Measurements from ENCODE around the gene EEA1. TPM values are rescaled to one million over a fixed set of nuclear protein-coding genes. Genes with fewer than 3 reads are reported as not detected.

EEA1 gene
- polyA plus RNA-seq, 1 donor from 2014 or later, result 5.6 TPM

DNA sequence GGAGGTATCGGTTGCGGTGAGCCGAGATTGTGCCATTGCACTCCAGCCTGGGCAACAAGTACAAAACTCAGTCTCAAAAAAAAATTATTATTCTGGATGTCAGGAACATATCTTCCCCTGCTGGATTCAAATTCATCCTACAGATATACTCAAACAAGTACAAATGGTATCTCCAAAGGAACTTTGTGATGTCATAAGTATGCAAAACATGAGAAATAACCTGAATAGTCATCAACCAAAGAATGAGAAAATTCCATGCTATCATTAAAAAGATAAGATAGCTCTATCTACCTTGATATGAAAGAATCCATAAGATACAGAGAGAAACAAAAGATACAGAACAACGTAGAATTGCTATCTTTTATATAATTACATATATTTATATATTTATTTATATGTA, 67.7 kb downstream of the EEA1 start:
- Histone ChIP-seq H3F3A (ENCODE audit: insufficient read depth, low read length, poor library complexity, severe bottlenecking) (no peaks in the 10 kb centered on the region), H3K9me3 (ENCODE audit: low read length) (no peaks in the 10 kb centered on the region), H4K20me1 (ENCODE audit: insufficient read depth) (no peaks in the 10 kb centered on the region), H3K4me3 (ENCODE audit: low read length) (no peak overlapping the region), H3K36me3 (ENCODE audit: insufficient read depth, low read length) (peaks cover 4% of the 10 kb centered on the region), H3K9me2 (ENCODE audit: insufficient read depth, low read length) (no peaks in the 10 kb centered on the region), H3K4me2 (ENCODE audit: low read length) (no peak overlapping the region), H2AFZ (ENCODE audit: low read depth, low read length) (no peak overlapping the region), H3K27ac (ENCODE audit: low read length) (no peak overlapping the region), H3K9ac (ENCODE audit: low read length) (no peak overlapping the region), H3K27me3 (ENCODE audit: insufficient read depth, low read depth, low read length) (no peaks in the 10 kb centered on the region), H3K79me2 (replicated peaks; ENCODE audit: insufficient read depth, low read length) (no peaks in the 10 kb centered on the region)
- TF ChIP-seq TAF1 (IDR thresholded peaks at IDR 0.05; ENCODE audit: low read depth), result no peak
- TF ChIP-seq POLR2AphosphoS5 (IDR thresholded peaks at IDR 0.05), result no peak
- TF ChIP-seq EP300 (conservative IDR thresholded peaks at IDR 0.05; ENCODE audit: poor library complexity, severe bottlenecking), result no peak
- TF ChIP-seq MXI1 (conservative IDR thresholded peaks at IDR 0.05; ENCODE audit: poor library complexity, severe bottlenecking), result no peak
- TF ChIP-seq REST (IDR thresholded peaks at IDR 0.05; ENCODE audit: borderline replicate concordance), result no peak
- TF ChIP-seq CTCF (IDR thresholded peaks at IDR 0.05; ENCODE audit: poor library complexity, severe bottlenecking), result no peak
- TF ChIP-seq SMC3 (conservative IDR thresholded peaks at IDR 0.05; ENCODE audit: poor library complexity), result no peak
- no peak for TF ChIP-seq EZH2 (IDR thresholded peaks at IDR 0.05; ENCODE audit: borderline replicate concordance, insufficient read depth, low read length, poor library complexity, severe bottlenecking)
- no peak for TF ChIP-seq RAD21 (conservative IDR thresholded peaks at IDR 0.05)

DNA sequence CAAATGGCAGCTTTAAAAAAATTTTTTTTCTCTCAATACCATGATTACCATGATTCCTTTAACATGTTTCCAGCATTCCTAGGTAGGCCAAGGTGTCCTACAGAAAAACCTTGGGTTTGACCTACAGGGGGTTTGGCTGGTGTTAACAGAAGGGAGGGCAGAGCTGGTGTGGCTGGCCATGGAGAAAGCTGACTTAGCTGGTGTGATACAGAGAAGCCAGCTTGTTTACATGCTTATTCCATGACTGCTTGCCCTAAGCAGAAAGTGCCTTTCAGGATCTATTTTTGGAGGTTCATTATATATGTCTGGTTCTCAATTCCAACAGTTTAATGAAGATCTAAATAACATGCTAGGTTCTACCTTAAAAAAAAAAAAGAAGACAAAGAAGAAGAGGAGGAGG, 68.6 kb downstream of the EEA1 start:
- Histone ChIP-seq H4K20me1 (ENCODE audit: insufficient read depth) (no peaks in the 10 kb centered on the region), H3K36me3 (ENCODE audit: insufficient read depth, low read length) (peaks cover 4% of the 10 kb centered on the region), H3K9me2 (ENCODE audit: insufficient read depth, low read length) (no peaks in the 10 kb centered on the region), H3K27me3 (ENCODE audit: insufficient read depth, low read depth, low read length) (no peaks in the 10 kb centered on the region), H3K4me3 (ENCODE audit: low read length) (no peak overlapping the region), H3K27ac (ENCODE audit: low read length) (no peak overlapping the region), H3K9ac (ENCODE audit: low read length) (no peak overlapping the region), H3K79me2 (replicated peaks; ENCODE audit: insufficient read depth, low read length) (no peaks in the 10 kb centered on the region), H3K9me3 (ENCODE audit: low read length) (no peaks in the 10 kb centered on the region), H2AFZ (ENCODE audit: low read depth, low read length) (no peak overlapping the region), H3F3A (ENCODE audit: insufficient read depth, low read length, poor library complexity, severe bottlenecking) (no peaks in the 10 kb centered on the region), H3K4me2 (ENCODE audit: low read length) (no peak overlapping the region)
- no peak for TF ChIP-seq CTCF (IDR thresholded peaks at IDR 0.05; ENCODE audit: poor library complexity, severe bottlenecking)
- no peak for TF ChIP-seq POLR2AphosphoS5 (IDR thresholded peaks at IDR 0.05)
- no peak for TF ChIP-seq EP300 (conservative IDR thresholded peaks at IDR 0.05; ENCODE audit: poor library complexity, severe bottlenecking)
- TF ChIP-seq SMC3 (conservative IDR thresholded peaks at IDR 0.05; ENCODE audit: poor library complexity), result no peak
- no peak for TF ChIP-seq REST (IDR thresholded peaks at IDR 0.05; ENCODE audit: borderline replicate concordance)
- no peak for TF ChIP-seq MXI1 (conservative IDR thresholded peaks at IDR 0.05; ENCODE audit: poor library complexity, severe bottlenecking)
- TF ChIP-seq TAF1 (IDR thresholded peaks at IDR 0.05; ENCODE audit: low read depth), result no peak
- no peak for TF ChIP-seq RAD21 (conservative IDR thresholded peaks at IDR 0.05)
- no peak for TF ChIP-seq EZH2 (IDR thresholded peaks at IDR 0.05; ENCODE audit: borderline replicate concordance, insufficient read depth, low read length, poor library complexity, severe bottlenecking)

All from neural cell (in vitro differentiated cells).